ENCODE measurements around the gene PFAS. TPM values are rescaled to one million over a fixed set of nuclear protein-coding genes. Genes with fewer than 3 reads are reported as not detected.

Gene PFAS
- total RNA-seq, 1 donor from 2014 or later, result 64.6 TPM

GRCh38 chr17:8222630-8223355 is 26.3 kb upstream of the PFAS start:
- Histone ChIP-seq H3K4me3 (peak overlapping the region; percentile 91), H3K27ac (peak overlapping the region; percentile 40), H3K4me1 (no peaks in the 10 kb centered on the region), H4K20me1 (ENCODE audit: low read depth) (peaks cover 13% of the 10 kb centered on the region), H3F3A (ENCODE audit: low read depth) (peaks cover 71% of the 10 kb centered on the region), H3K4me2 (peak overlapping the region; percentile 87), H3K9ac (peak overlapping the region; percentile 17), H3K9me3 (ENCODE audit: low read depth) (no peaks in the 10 kb centered on the region), H3K27me3 (no peaks in the 10 kb centered on the region), H3K79me2 (ENCODE audit: low read depth) (no peaks in the 10 kb centered on the region), H2AFZ (replicated peaks) (peak overlapping the region; percentile 69), H3K36me3 (no peaks in the 10 kb centered on the region)
- peaks cover 57% of the 10 kb centered on the region for H3K4me1 Mint-ChIP-seq
- peaks cover 22% of the 10 kb centered on the region for H3K36me3 Mint-ChIP-seq
- H3K9me3 Mint-ChIP-seq, result peaks cover 33% of the 10 kb centered on the region
- TF ChIP-seq EZH2 (IDR thresholded peaks at IDR 0.05) (no peak), CTCF (IDR thresholded peaks at IDR 0.05) (no peak), EZH2phosphoT487 (IDR thresholded peaks at IDR 0.05) (peak; percentile 9)
- peak; percentile 92 for DNase-seq (ENCODE audit: low spot score)
- peak overlapping the region; percentile 100 for H3K27ac Mint-ChIP-seq
- peak overlapping the region; percentile 98 for H3K4me3 Mint-ChIP-seq
- H3K27me3 Mint-ChIP-seq (ENCODE audit: insufficient read depth, low read depth), result peaks cover 49% of the 10 kb centered on the region

- Histone ChIP-seq H3K4me2 (peak overlapping the region; percentile 87), H3K79me2 (ENCODE audit: low read depth) (no peaks in the 10 kb centered on the region), H3K4me1 (no peaks in the 10 kb centered on the region), H3F3A (ENCODE audit: low read depth) (peaks cover 75% of the 10 kb centered on the region), H3K4me3 (peak overlapping the region; percentile 91), H3K27me3 (no peaks in the 10 kb centered on the region), H3K9me3 (ENCODE audit: low read depth) (no peaks in the 10 kb centered on the region), H3K36me3 (no peaks in the 10 kb centered on the region), H4K20me1 (ENCODE audit: low read depth) (peaks cover 14% of the 10 kb centered on the region), H3K9ac (peak overlapping the region; percentile 17), H3K27ac (peak overlapping the region; percentile 40), H2AFZ (replicated peaks) (peak overlapping the region; percentile 69)
- DNase-seq (ENCODE audit: low spot score), result peak; percentile 85
- Mint-ChIP-seq H3K27ac (peak overlapping the region; percentile 100), H3K4me1 (peaks cover 52% of the 10 kb centered on the region), H3K9me3 (peaks cover 33% of the 10 kb centered on the region), H3K27me3 (ENCODE audit: insufficient read depth, low read depth) (peaks cover 47% of the 10 kb centered on the region), H3K36me3 (peaks cover 23% of the 10 kb centered on the region), H3K4me3 (peak overlapping the region; percentile 98)
- TF ChIP-seq EZH2 (IDR thresholded peaks at IDR 0.05), result no peak
- TF ChIP-seq EZH2phosphoT487 (IDR thresholded peaks at IDR 0.05), result no peak
- TF ChIP-seq CTCF (IDR thresholded peaks at IDR 0.05), result peak; percentile 36
Measured at GRCh38 chr17:8223356-8224126, 25.5 kb upstream of the PFAS start.

- Mint-ChIP-seq H3K4me1 (peaks cover 52% of the 10 kb centered on the region), H3K36me3 (peaks cover 33% of the 10 kb centered on the region), H3K27me3 (ENCODE audit: insufficient read depth, low read depth) (peaks cover 45% of the 10 kb centered on the region), H3K9me3 (peaks cover 33% of the 10 kb centered on the region), H3K27ac (peak overlapping the region; percentile 52), H3K4me3 (peak overlapping the region; percentile 98)
- H3K79me2 ChIP-seq (ENCODE audit: low read depth), result no peaks in the 10 kb centered on the region
- peaks cover 71% of the 10 kb centered on the region for H3F3A ChIP-seq (ENCODE audit: low read depth)
- H3K9ac ChIP-seq, result no peak overlapping the region
- no peak overlapping the region for H3K4me2 ChIP-seq
- H4K20me1 ChIP-seq (ENCODE audit: low read depth), result peaks cover 14% of the 10 kb centered on the region
- no peaks in the 10 kb centered on the region for H3K27me3 ChIP-seq
- TF ChIP-seq EZH2 (IDR thresholded peaks at IDR 0.05), result no peak
- no peak for TF ChIP-seq EZH2phosphoT487 (IDR thresholded peaks at IDR 0.05)
- no peak for TF ChIP-seq CTCF (IDR thresholded peaks at IDR 0.05)
- no peaks in the 10 kb centered on the region for H3K9me3 ChIP-seq (ENCODE audit: low read depth)
- H3K27ac ChIP-seq, result no peak overlapping the region
- H3K36me3 ChIP-seq, result no peaks in the 10 kb centered on the region
- H3K4me1 ChIP-seq, result no peaks in the 10 kb centered on the region
- H2AFZ ChIP-seq (replicated peaks), result no peak overlapping the region
- no peak for DNase-seq (ENCODE audit: low spot score)
- H3K4me3 ChIP-seq, result no peak overlapping the region
Measured at GRCh38 chr17:8224891-8225812, 23.9 kb upstream of the PFAS start.

Data from neural progenitor cell (in vitro differentiated cells).